Measurements from ENCODE around the gene LASP1NB.

LASP1NB gene

GRCh38 chr17:38882870-38883269 lies 42.5 kb upstream of the LASP1NB start:
- Mint-ChIP-seq H3K36me3 (ENCODE audit: low read depth) (peaks cover 74% of the 10 kb centered on the region), H3K27ac (peak overlapping the region; percentile 85), H3K4me1 (ENCODE audit: low read depth) (peaks cover 88% of the 10 kb centered on the region), H3K27me3 (no peaks in the 10 kb centered on the region), H3K9me3 (no peaks in the 10 kb centered on the region), H3K4me3 (peak overlapping the region; percentile 57)
- no peak for DNase-seq
- no peak for ATAC-seq
- ChIA-PET POLR2A (interaction anchor here (1.1 to 8.1 kb wide), 7 partner anchors 10 to 181 kb away, joined by 3 to 91 read pairs (median 6); partner anchors contain the start of genes LASP1, LASP1NB and RPL23), CTCF (no interaction called here)
- TF ChIP-seq CTCF (IDR thresholded peaks at IDR 0.05): no peak
- intact Hi-C loops (cut with micrococcal nuclease): no loop called here

GRCh38 chr17:38883592-38884526 lies 41.6 kb upstream of the LASP1NB start:
- peak overlapping the region; percentile 57 for H3K4me3 Mint-ChIP-seq
- ChIA-PET CTCF (interaction anchor here (0.7 to 2.7 kb wide), 3 partner anchors 10 to 41 kb away, joined by 3 to 9 read pairs (median 4); no protein-coding TSS in a partner anchor), POLR2A (interaction anchor here (1.0 to 8.1 kb wide), 6 partner anchors 9 to 42 kb away, joined by 3 to 91 read pairs (median 5); partner anchors contain the start of genes LASP1 and LASP1NB)
- H3K9me3 Mint-ChIP-seq: no peaks in the 10 kb centered on the region
- H3K27ac Mint-ChIP-seq: peak overlapping the region; percentile 85
- no peak for DNase-seq
- ATAC-seq: no peak
- peaks cover 85% of the 10 kb centered on the region for H3K4me1 Mint-ChIP-seq (ENCODE audit: low read depth)
- TF ChIP-seq CTCF (IDR thresholded peaks at IDR 0.05): peak; percentile 64
- H3K36me3 Mint-ChIP-seq (ENCODE audit: low read depth): peaks cover 73% of the 10 kb centered on the region
- no peaks in the 10 kb centered on the region for H3K27me3 Mint-ChIP-seq
- intact Hi-C loops (cut with micrococcal nuclease): no loop called here

- H3K27ac Mint-ChIP-seq: peak overlapping the region; percentile 48
- H3K36me3 Mint-ChIP-seq (ENCODE audit: low read depth): peaks cover 72% of the 10 kb centered on the region
- H3K27me3 Mint-ChIP-seq: no peaks in the 10 kb centered on the region
- ATAC-seq (no peak), DNase-seq (no peak)
- TF ChIP-seq CTCF (IDR thresholded peaks at IDR 0.05): no peak
- ChIA-PET CTCF (interaction anchor here (1.0 to 2.7 kb wide), 9 partner anchors 9 to 98 kb away, joined by 3 to 9 read pairs (median 4); no protein-coding TSS in a partner anchor), POLR2A (interaction anchor here (0.6 to 8.1 kb wide), 11 partner anchors 8 to 404 kb away, joined by 3 to 91 read pairs (median 5); partner anchors contain the start of genes LASP1 and LASP1NB)
- intact Hi-C loops (cut with micrococcal nuclease): no loop called here
- H3K9me3 Mint-ChIP-seq: no peaks in the 10 kb centered on the region
- peaks cover 86% of the 10 kb centered on the region for H3K4me1 Mint-ChIP-seq (ENCODE audit: low read depth)
- H3K4me3 Mint-ChIP-seq: peak overlapping the region; percentile 16
Observed at GRCh38 chr17:38885044-38885727, 40.2 kb upstream of the LASP1NB start.

DNA sequence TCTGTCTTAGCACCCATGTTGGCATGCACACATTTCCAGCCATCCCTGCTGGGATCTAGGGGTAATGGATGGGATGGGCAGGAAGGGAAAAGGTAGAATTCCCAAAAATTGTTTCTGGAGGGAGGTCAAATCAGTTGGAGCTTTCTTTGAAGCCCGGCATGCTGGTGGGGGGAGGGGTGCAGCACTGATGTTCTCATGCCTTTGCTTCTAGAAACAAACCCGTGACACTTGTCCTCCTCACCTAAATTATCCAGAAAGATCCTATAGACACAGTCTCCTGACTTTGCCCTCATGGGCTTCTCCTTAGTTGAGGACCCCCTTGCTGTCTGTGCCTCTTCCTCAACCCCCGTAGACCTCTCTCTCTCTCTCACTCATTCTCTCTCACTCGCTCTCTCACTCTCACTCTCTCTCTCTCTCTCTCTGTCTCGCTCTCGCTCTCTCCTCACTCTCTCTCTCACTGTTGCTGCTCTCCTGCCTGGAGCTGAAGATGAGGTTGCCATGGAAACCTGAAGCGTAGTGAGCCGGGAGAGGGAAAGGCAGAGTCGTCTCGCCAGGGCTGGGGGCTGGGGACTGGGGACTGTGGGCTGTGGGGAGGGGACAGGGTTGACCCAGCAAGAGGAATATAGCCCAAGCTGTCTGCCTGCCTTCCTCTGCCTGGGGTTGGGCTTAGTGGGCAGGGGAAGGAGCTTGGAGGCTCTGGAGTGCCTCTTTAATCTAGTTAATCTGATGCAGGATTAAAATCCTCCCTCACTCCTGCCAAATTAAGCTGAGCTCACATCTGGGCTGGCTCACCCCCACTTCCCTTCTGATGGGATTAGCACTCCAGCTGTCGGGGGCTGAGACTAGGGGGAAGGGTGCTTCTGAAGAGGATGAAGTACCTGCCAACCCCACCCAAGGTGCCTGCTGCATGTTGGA lies 39.4 kb upstream of the LASP1NB start:
- CTCF ChIA-PET: interaction anchor here (1.0 to 2.7 kb wide), 9 partner anchors 8 to 97 kb away, joined by 3 to 9 read pairs (median 4); no protein-coding TSS in a partner anchor
- Mint-ChIP-seq H3K4me1 (ENCODE audit: low read depth) (peaks cover 86% of the 10 kb centered on the region), H3K36me3 (ENCODE audit: low read depth) (peaks cover 67% of the 10 kb centered on the region), H3K4me3 (peak overlapping the region; percentile 12), H3K27ac (peak overlapping the region; percentile 43), H3K9me3 (no peaks in the 10 kb centered on the region), H3K27me3 (no peaks in the 10 kb centered on the region)
- POLR2A ChIA-PET: interaction anchor here (0.6 to 8.1 kb wide), 11 partner anchors 8 to 405 kb away, joined by 3 to 91 read pairs (median 6); partner anchors contain the start of genes LASP1 and RPL23
- TF ChIP-seq CTCF (IDR thresholded peaks at IDR 0.05): no peak
- intact Hi-C loops (cut with micrococcal nuclease): no loop called here
- ATAC-seq (no peak), DNase-seq (no peak)
